HepG2 (cell line): ENCODE measurements around the gene DUSP22. TPM values are rescaled to one million over a fixed set of nuclear protein-coding genes. Genes with fewer than 3 reads are reported as not detected.

Source experiments
- ATAC-seq: fragments of 200-7000 bp; cut with Tn5 transposase; 3 replicates; pipeline ENCODE4 v1.9.1; 2020; ENCODE audit warnings: mild to moderate bottlenecking, moderate library complexity
- BruUV-seq: library from RNA; stranded (reverse); fragments of 400-500 nt; replicated peaks from 2 replicates; lab custom pipeline; 2021; lab: Mats Ljungman, UMichigan
- CTCF ChIA-PET: fragments of 300-600 bp; formaldehyde crosslinking; extraction: SDS; loops from one replicate; lab custom pipeline; 2021; ENCODE audit warnings: low total read pairs, inconsistent platforms, low intra/inter-chr PET ratio; lab: Yijun Ruan, JAX
- POLR2A ChIA-PET: fragments of 350-600 bp; sonication (Branson Sonifier 250); formaldehyde crosslinking; loops from one replicate; lab custom pipeline; 2020; ENCODE audit warnings: antibody characterized with exemption, inconsistent platforms; lab: Yijun Ruan, JAX
- DNase-seq: peaks from one replicate; pipeline ENCODE4 v3.0.0-alpha.2; 2015; ENCODE audit warnings: low spot score
- FAIRE-seq: peaks from 3 replicates; lab custom pipeline; 2011; peaks lifted over from hg19 to GRCh38; lab: Jason Lieb, UNC
- H2AFZ ChIP-seq: one replicate; pipeline ENCODE4 v1.6.1; 2011; ENCODE audit warnings: low read length, inconsistent platforms
- H3K27ac ChIP-seq: fragments of 300-600 bp; 3 replicates; pipeline ENCODE4 v1.8.0; 2011; ENCODE audit warnings: mixed run types, mild to moderate bottlenecking, mixed read lengths, low read length, inconsistent platforms; ENCODE audit not compliant: insufficient read depth; ENCODE audit errors: extremely low read length
- H3K27me3 ChIP-seq, 2 experiments: fragments of 200-600 bp in 1 of 2; 2 replicates in 1 of 2; 3 replicates in 1 of 2; pipeline versions ENCODE4 v1.6.0 to v1.8.0; 2011; ENCODE audit warnings: low read length in 2 of 2, mild to moderate bottlenecking in 2 of 2, moderate library complexity in 2 of 2, inconsistent platforms in 1 of 2; ENCODE audit not compliant: insufficient read depth in 2 of 2, control insufficient read depth in 1 of 2
- H3K36me3 ChIP-seq, 2 experiments: fragments of 200-600 bp in 1 of 2; replicated peaks in 1 of 2; 2 replicates in 1 of 2; 3 replicates in 1 of 2; pipeline versions ENCODE4 v1.5.1 to v1.8.0; 2011; ENCODE audit warnings: low read length in 2 of 2, inconsistent platforms in 1 of 2; ENCODE audit not compliant: insufficient read depth in 2 of 2, control insufficient read depth in 1 of 2
- H3K4me1 ChIP-seq: 2 replicates; pipeline ENCODE4 v1.5.1; 2012; ENCODE audit warnings: low read length, inconsistent platforms; ENCODE audit not compliant: insufficient read depth
- H3K4me2 ChIP-seq: 2 replicates; pipeline ENCODE4 v1.6.0; 2011; ENCODE audit warnings: low read depth, low read length, inconsistent platforms
- H3K4me3 ChIP-seq, 3 experiments: fragments of 200-600 bp in 1 of 3; sonication (generic), shearing (Covaris generic) in 1 of 3; replicated peaks in 1 of 3; 2 replicates each; pipeline ENCODE4 v1.5.1; 2011 to 2016; ENCODE audit warnings: low read length in 3 of 3, inconsistent platforms in 2 of 3, low read depth in 2 of 3, mild to moderate bottlenecking in 2 of 3, control low read depth in 1 of 3, mixed read lengths in 1 of 3; ENCODE audit not compliant: insufficient read depth in 1 of 3
- H3K79me2 ChIP-seq: one replicate; pipeline ENCODE4 v1.6.1; 2011; ENCODE audit warnings: low read length, inconsistent platforms; ENCODE audit not compliant: insufficient read depth
- H3K9ac ChIP-seq: 2 replicates; pipeline ENCODE4 v1.6.0; 2011; ENCODE audit warnings: mild to moderate bottlenecking, low read depth, low read length, inconsistent platforms; ENCODE audit not compliant: insufficient read depth
- H3K9me3 ChIP-seq: 2 replicates; pipeline ENCODE4 v1.5.1; 2012; ENCODE audit warnings: mild to moderate bottlenecking, low read length
- H4K20me1 ChIP-seq: 2 replicates; pipeline ENCODE4 v1.6.0; 2011; ENCODE audit warnings: inconsistent platforms, mild to moderate bottlenecking, low read length, moderate library complexity; ENCODE audit not compliant: insufficient read depth
- ATF7-NPFF ChIP-seq: sonication (generic); formaldehyde crosslinking; IDR thresholded peaks from 2 replicates; pipeline ENCODE4 v1.8.1; 2023; ENCODE audit warnings: mild to moderate bottlenecking, low read depth, missing genetic modification reagents, moderate library complexity
- BRD4 ChIP-seq: sonication (generic); formaldehyde crosslinking; IDR thresholded peaks from 2 replicates; pipeline ENCODE4 v1.4.0; 2020; ENCODE audit warnings: missing genetic modification reagents
- EED ChIP-seq: sonication (generic); formaldehyde crosslinking; IDR thresholded peaks from 2 replicates; pipeline ENCODE4 v1.5.0; 2020; ENCODE audit warnings: mild to moderate bottlenecking, missing genetic modification reagents
- IRX3 ChIP-seq: sonication (generic); formaldehyde crosslinking; IDR thresholded peaks from 2 replicates; pipeline ENCODE4 v1.8.1; 2023; ENCODE audit warnings: mild to moderate bottlenecking, low read depth, missing genetic modification reagents, borderline replicate concordance
- MXD1 ChIP-seq: sonication (generic); formaldehyde crosslinking; IDR thresholded peaks from 2 replicates; pipeline ENCODE4 v1.4.0; 2020; ENCODE audit warnings: mild to moderate bottlenecking, missing genetic modification reagents
- NFIB ChIP-seq: sonication (generic); formaldehyde crosslinking; IDR thresholded peaks from 2 replicates; pipeline ENCODE4 v1.9.0; 2021; ENCODE audit warnings: missing genetic modification reagents, mild to moderate bottlenecking, borderline replicate concordance
- PHF20 ChIP-seq: sonication (generic); formaldehyde crosslinking; IDR thresholded peaks from 2 replicates; pipeline ENCODE4 v1.5.0; 2020; ENCODE audit warnings: mild to moderate bottlenecking, missing genetic modification reagents
- SALL1 ChIP-seq: sonication (generic); formaldehyde crosslinking; IDR thresholded peaks from 2 replicates; pipeline ENCODE4 v1.8.0; 2022; ENCODE audit warnings: mild to moderate bottlenecking, missing genetic modification reagents
- TRIM24 ChIP-seq: sonication (generic); formaldehyde crosslinking; IDR thresholded peaks from 2 replicates; pipeline ENCODE4 v1.8.0; 2022; ENCODE audit warnings: mild to moderate bottlenecking, missing genetic modification reagents
- ZNF670 ChIP-seq: sonication (generic); formaldehyde crosslinking; IDR thresholded peaks from 2 replicates; pipeline ENCODE4 v1.8.0; 2022; ENCODE audit warnings: mild to moderate bottlenecking, missing genetic modification reagents, borderline replicate concordance
- WGBS: methylation state at CpG from one replicate; pipeline ENCODE4 v1.1.6; 2017; ENCODE audit warnings: low lambda C conversion rate; 5-methylcytosine and 5-hydroxymethylcytosine counted together
- in situ Hi-C: cut with HindIII; loops from 2 replicates; pipeline ENCODE4 v1.10.0; 2017; ENCODE audit warnings: low pct_unique_long_range_greater_than_20kb; ENCODE audit not compliant: extremely low pct_ligation_motif_present
- intact Hi-C: fragments of 100-400 bp; cut with micrococcal nuclease; formaldehyde crosslinking; loops from one replicate; pipeline ENCODE4 v1.10.0; 2022; ENCODE audit not compliant: unreplicated experiment
- polyA plus RNA-seq, 8 experiments: library from polyadenylated mRNA; depleted of rRNA in 3 of 8; stranded (reverse) in 7 of 8; unstranded in 1 of 8; fragments of >200 nt; fragmentation: Illumina TruSeq in 4 of 8; extraction: Trizol in 4 of 8; gene quantifications; 2 replicates each; pipeline versions ENCODE4 v1.2.1 to v1.2.3, GENCODE V29; 2011 to 2016; ENCODE audit warnings: low read depth in 4 of 8, missing spikeins in 1 of 8, mixed read lengths in 1 of 8; ENCODE audit not compliant: insufficient read depth in 1 of 8
- total RNA-seq, 5 experiments: library from RNA; depleted of rRNA; stranded (reverse); fragments of >200 nt; fragmentation: Illumina TruSeq; extraction: Trizol; gene quantifications; 2 replicates each; pipeline ENCODE4 v1.2.3, GENCODE V29; 2016; ENCODE audit warnings: low read depth in 1 of 5

DUSP22 gene
- total and polyA plus RNA-seq, 2 of the 13 experiments (the other 11 are each of a cell fraction or from before 2014, with no cell fraction given) = 20.2 to 32.8 TPM

- Histone ChIP-seq H3K4me3 (no peak overlapping the region), H3K36me3 (no peaks in the 10 kb centered on the region; a peak in 1 of 5 replicates), H3K4me1 (peaks cover 21% of the 10 kb centered on the region), H3K9me3 (no peaks in the 10 kb centered on the region), H3K27me3 (no peaks in the 10 kb centered on the region; a peak in 1 of 5 replicates), H3K9ac (no peak overlapping the region), H4K20me1 (peaks cover 15% of the 10 kb centered on the region; the same call in 1 of the 2 replicates), H3K79me2 (peaks cover 19% of the 10 kb centered on the region), H2AFZ (no peak overlapping the region), H3K4me2 (no peak overlapping the region), H3K27ac (no peak overlapping the region)
- CTCF ChIA-PET = no interaction called here
- BruUV-seq = no TSS peak
- WGBS = 58% methylated on average over 6 of the region's 6 CpGs
- ATAC-seq (no peak), DNase-seq (no peak), FAIRE-seq (no peak)
- TF ChIP-seq MXD1 (0 out of 2 replicates have a peak, but pooled peaks have one; percentile 37), IRX3 (CRISPR knock-in tag) (no peak), ZNF670 (CRISPR knock-in tag) (no peak), SALL1 (no peak)
- intact Hi-C loops (no loop called here), in situ Hi-C loops (no loop called here)
- POLR2A ChIA-PET = no interaction called here
These were observed 7.7 kb downstream of the DUSP22 start for GRCh38 chr6:300026-300425.

DNA sequence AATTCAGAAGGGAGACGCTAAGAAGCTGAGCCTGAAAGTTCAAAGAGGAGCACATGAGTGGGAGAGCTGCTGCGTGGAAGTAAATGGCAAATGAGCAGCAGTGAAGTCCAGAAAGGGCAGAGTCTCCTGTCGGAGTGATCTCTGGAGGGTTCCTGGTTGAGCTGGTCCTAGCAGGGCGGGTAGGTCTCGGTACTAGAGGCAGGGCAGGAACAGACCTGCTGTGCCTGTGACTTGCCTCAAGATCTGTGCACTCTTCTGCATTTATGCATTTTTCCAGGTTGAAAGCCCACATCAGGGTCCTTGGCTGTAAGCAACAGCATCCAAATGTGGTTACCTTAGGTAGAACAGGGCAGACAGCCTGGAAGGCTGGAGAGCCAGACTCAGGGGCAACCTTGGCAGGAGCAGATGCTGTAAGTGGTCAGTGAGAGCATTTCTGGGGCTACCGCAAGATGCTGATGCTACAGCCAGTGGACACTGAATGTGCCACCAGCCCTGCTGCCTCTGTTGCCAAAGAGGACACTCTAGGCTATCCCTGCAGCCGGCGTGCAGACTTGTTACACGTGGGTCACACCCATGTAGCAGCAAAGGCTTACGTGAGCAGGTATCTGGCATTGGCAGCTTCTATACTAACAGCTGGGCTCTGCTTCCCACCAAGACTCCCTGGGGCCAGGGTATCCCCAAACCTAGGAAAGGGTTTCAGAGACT, 8.4 kb downstream of the DUSP22 start:
- Histone ChIP-seq H3K27me3 (no peaks in the 10 kb centered on the region; a peak in 1 of 5 replicates), H4K20me1 (peaks cover 15% of the 10 kb centered on the region; the same call in 1 of the 2 replicates), H3K27ac (no peak overlapping the region), H2AFZ (no peak overlapping the region), H3K4me2 (no peak overlapping the region), H3K36me3 (peaks cover 0 to 1% of the 10 kb centered on the region in 2 experiments; a peak in 2 of 5 replicates), H3K4me3 (no peak overlapping the region), H3K79me2 (peaks cover 14% of the 10 kb centered on the region), H3K4me1 (peaks cover 21% of the 10 kb centered on the region), H3K9me3 (no peaks in the 10 kb centered on the region), H3K9ac (no peak overlapping the region)
- BruUV-seq = no TSS peak
- ATAC-seq = no peak
- in situ Hi-C loops (no loop called here), intact Hi-C loops (no loop called here)
- WGBS = 64% methylated on average over 10 of the region's 10 CpGs
- no peak for DNase-seq
- FAIRE-seq = no peak
- POLR2A ChIA-PET = no interaction called here
- CTCF ChIA-PET = no interaction called here
- TF ChIP-seq NFIB (CRISPR knock-in tag) (0 out of 2 replicates have a peak, but pooled peaks have one; percentile 52), EED (CRISPR knock-in tag) (0 out of 2 replicates have a peak, but pooled peaks have one; percentile 20), ATF7-NPFF (CRISPR knock-in tag) (no peak), BRD4 (peak; percentile 49; the same call in 1 of the 2 replicates), PHF20 (CRISPR knock-in tag) (0 out of 2 replicates have a peak, but pooled peaks have one; percentile 26), TRIM24 (CRISPR knock-in tag) (0 out of 2 replicates have a peak, but pooled peaks have one; percentile 27)
